GM23338 (cell line): ENCODE data around the gene IRF1. TPM values are rescaled to one million over a fixed set of nuclear protein-coding genes. Genes with fewer than 3 reads are reported as not detected.

Experiments used
- ATAC-seq: fragments of 200-7000 bp; cut with Tn5 transposase; 3 replicates; pipeline ENCODE4 v1.9.1; 2020
- DNase-seq: peaks from one replicate; pipeline ENCODE4 v3.0.0-alpha.2; 2015; ENCODE audit warnings: low spot score
- H2AFZ ChIP-seq: fragments of 200-600 bp; sonication (generic); 2 replicates; pipeline ENCODE4 v1.8.0; 2016; ENCODE audit warnings: antibody characterized with exemption, mild to moderate bottlenecking, moderate library complexity
- H3F3A ChIP-seq: fragments of 200-600 bp; sonication (generic); replicated peaks from 2 replicates; pipeline ENCODE4 v1.8.0; 2017; ENCODE audit warnings: antibody characterized with exemption, mixed run types, low read depth
- H3K27ac ChIP-seq: fragments of 200-600 bp; sonication (generic); 2 replicates; pipeline ENCODE4 v1.6.1; 2016; ENCODE audit warnings: low read depth
- H3K27me3 ChIP-seq: fragments of 200-600 bp; sonication (generic); 2 replicates; pipeline ENCODE4 v1.8.0; 2016; ENCODE audit warnings: mild to moderate bottlenecking, mixed run types, moderate library complexity; ENCODE audit not compliant: insufficient read depth
- H3K36me3 ChIP-seq: fragments of 200-600 bp; sonication (generic); 2 replicates; pipeline ENCODE4 v1.8.0; 2016; ENCODE audit warnings: mild to moderate bottlenecking; ENCODE audit not compliant: insufficient read depth
- H3K4me1 ChIP-seq: fragments of 200-600 bp; sonication (generic); 2 replicates; pipeline ENCODE4 v1.8.0; 2016; ENCODE audit warnings: mild to moderate bottlenecking, moderate library complexity; ENCODE audit not compliant: insufficient read depth
- H3K4me2 ChIP-seq: fragments of 200-600 bp; sonication (generic); 2 replicates; pipeline ENCODE4 v1.7.1; 2017; ENCODE audit warnings: mixed run types
- H3K4me3 ChIP-seq: fragments of 200-600 bp; sonication (generic); 2 replicates; pipeline ENCODE4 v1.6.1; 2016; ENCODE audit warnings: mixed run types
- H3K79me2 ChIP-seq: fragments of 200-600 bp; sonication (generic); replicated peaks from 2 replicates; pipeline ENCODE4 v1.8.0; 2017; ENCODE audit warnings: mild to moderate bottlenecking; ENCODE audit not compliant: insufficient read depth
- H3K9me2 ChIP-seq: fragments of 200-600 bp; sonication (generic); 2 replicates; pipeline ENCODE4 v1.8.0; 2017; ENCODE audit not compliant: insufficient read depth
- H4K20me1 ChIP-seq: fragments of 200-600 bp; sonication (generic); replicated peaks from 2 replicates; pipeline ENCODE4 v1.8.0; 2017; ENCODE audit warnings: mild to moderate bottlenecking; ENCODE audit not compliant: insufficient read depth
- H3K27ac Mint-ChIP-seq: 2 replicates; pipeline ENCODE4 v1.8.0; 2020; ENCODE audit warnings: inconsistent platforms, mild to moderate bottlenecking, moderate library complexity, mixed read lengths
- H3K27me3 Mint-ChIP-seq: 3 replicates; pipeline ENCODE4 v1.8.0; 2022; ENCODE audit warnings: low read depth, mild to moderate bottlenecking, moderate library complexity, mixed read lengths, inconsistent platforms; ENCODE audit not compliant: insufficient read depth, poor library complexity
- H3K36me3 Mint-ChIP-seq: 3 replicates; pipeline ENCODE4 v1.8.0; 2021; ENCODE audit warnings: low read depth, mild to moderate bottlenecking, inconsistent platforms, moderate library complexity, mixed read lengths
- H3K4me1 Mint-ChIP-seq: 3 replicates; pipeline ENCODE4 v1.8.0; 2020; ENCODE audit warnings: mild to moderate bottlenecking, inconsistent platforms, mixed read lengths
- H3K4me3 Mint-ChIP-seq: 3 replicates; pipeline ENCODE4 v1.8.0; 2021; ENCODE audit warnings: moderate library complexity, mild to moderate bottlenecking, inconsistent platforms, mixed read lengths
- H3K9me3 Mint-ChIP-seq: 3 replicates; pipeline ENCODE4 v1.8.0; 2020; ENCODE audit warnings: moderate library complexity, mild to moderate bottlenecking, inconsistent platforms, mixed read lengths
- CREB1 ChIP-seq: fragments of 250-450 bp; sonication (Bioruptor Pico); IDR thresholded peaks from 2 replicates; pipeline ENCODE4 v1.5.0; 2020; ENCODE audit warnings: low read depth, mild to moderate bottlenecking, moderate library complexity
- CTCF ChIP-seq, 2 experiments: fragments of 200-600 bp in 1 of 2; sonication (generic) in 1 of 2; conservative IDR thresholded peaks; 2 replicates each; pipeline versions ENCODE4 v1.5.1 to v1.6.1; 2016 to 2017; ENCODE audit warnings: antibody characterized with exemption in 2 of 2, low read depth in 2 of 2, mild to moderate bottlenecking in 2 of 2, moderate library complexity in 1 of 2
- ETS1 ChIP-seq: IDR thresholded peaks from 2 replicates; pipeline ENCODE4 v1.6.1; 2016; ENCODE audit warnings: antibody characterized with exemption
- EZH2 ChIP-seq: fragments of 200-600 bp; sonication (generic); IDR thresholded peaks from one replicate; pipeline ENCODE4 v1.8.0; 2017; ENCODE audit warnings: antibody characterized with exemption, mild to moderate bottlenecking, low read depth; ENCODE audit not compliant: unreplicated experiment
- EZH2phosphoT487 ChIP-seq: fragments of 200-600 bp; sonication (generic); IDR thresholded peaks from one replicate; pipeline ENCODE4 v1.8.1; 2018; ENCODE audit warnings: antibody characterized with exemption; ENCODE audit not compliant: unreplicated experiment
- JUNB ChIP-seq: IDR thresholded peaks from one replicate; pipeline ENCODE4 v1.6.1; 2016; ENCODE audit warnings: antibody characterized with exemption; ENCODE audit not compliant: unreplicated experiment
- NANOG ChIP-seq: IDR thresholded peaks from 2 replicates; pipeline ENCODE4 v1.6.1; 2016; ENCODE audit warnings: antibody characterized with exemption, borderline replicate concordance
- POLR2AphosphoS5 ChIP-seq: IDR thresholded peaks from 2 replicates; pipeline ENCODE4 v1.6.1; 2016; ENCODE audit warnings: antibody characterized with exemption, low read depth
- REST ChIP-seq: IDR thresholded peaks from one replicate; pipeline ENCODE4 v1.6.1; 2018; ENCODE audit warnings: antibody characterized with exemption; ENCODE audit not compliant: unreplicated experiment
- STAT1 ChIP-seq: IDR thresholded peaks from one replicate; pipeline ENCODE4 v1.6.1; 2016; ENCODE audit warnings: antibody characterized with exemption; ENCODE audit not compliant: unreplicated experiment
- ZNF114 ChIP-seq: fragments of 250-450 bp; sonication (Bioruptor Pico); IDR thresholded peaks from 2 replicates; pipeline ENCODE4 v1.5.0; 2020; ENCODE audit warnings: mild to moderate bottlenecking, moderate library complexity
- ZNF331 ChIP-seq: fragments of 250-450 bp; sonication (Bioruptor Pico); IDR thresholded peaks from 2 replicates; pipeline ENCODE4 v1.5.0; 2020; ENCODE audit warnings: low read depth, mild to moderate bottlenecking, moderate library complexity
- ZNF462 ChIP-seq: fragments of 250-450 bp; sonication (Bioruptor Pico); IDR thresholded peaks from 2 replicates; pipeline ENCODE4 v1.5.0; 2020; ENCODE audit warnings: mild to moderate bottlenecking, moderate library complexity
- polyA plus RNA-seq: library from polyadenylated mRNA; unstranded; fragments of >200 nt; fragmentation: Nextera tagmentation; extraction: Ambion mirVana; gene quantifications from 2 replicates; pipeline ENCODE4 v1.2.1, GENCODE V29; 2016
- total RNA-seq: library from RNA; depleted of rRNA; stranded (reverse); fragments of >200 nt; shearing (Covaris generic); gene quantifications from 2 replicates; pipeline ENCODE4 v1.2.3, GENCODE V29; 2014

The IRF1 gene
- total and polyA plus RNA-seq, 2 experiments from 2014 or later: 6.9 to 8.6 TPM

- no peaks in the 10 kb centered on the region for H4K20me1 ChIP-seq
- peaks cover 42% of the 10 kb centered on the region for H3K4me1 Mint-ChIP-seq
Observed at GRCh38 chr5:132455614-132456115, 34.9 kb downstream of the IRF1 start.

More at GRCh38 chr5:132455614-132456115, 34.9 kb downstream of the IRF1 start:
- no peaks in the 10 kb centered on the region for H3K36me3 Mint-ChIP-seq
- peak; percentile 77 for ATAC-seq
- H3K4me3 Mint-ChIP-seq: no peak overlapping the region
- no peaks in the 10 kb centered on the region for H3K79me2 ChIP-seq
- H3K4me1 ChIP-seq: peaks cover 27% of the 10 kb centered on the region
- peak overlapping the region; percentile 56 for H3K4me2 ChIP-seq
- TF ChIP-seq JUNB (no peak), EZH2 (no peak), POLR2AphosphoS5 (no peak), CTCF (conservative IDR thresholded peaks at IDR 0.05; ENCODE audit: low read depth in 2 of 2) (no peak), EZH2phosphoT487 (no peak), ZNF462 (no peak), NANOG (no peak), REST (no peak), CREB1 (CRISPR knock-in tag) (no peak), ZNF114 (CRISPR knock-in tag) (no peak), ETS1 (no peak), STAT1 (no peak), ZNF331 (CRISPR knock-in tag) (no peak)
- H3K9me3 Mint-ChIP-seq: no peaks in the 10 kb centered on the region; the same call in 2 of the 3 replicates
- peak; percentile 58 for DNase-seq
- H3K36me3 ChIP-seq: no peaks in the 10 kb centered on the region
- H3K27me3 ChIP-seq: no peaks in the 10 kb centered on the region
- no peaks in the 10 kb centered on the region for H3F3A ChIP-seq
- H3K4me3 ChIP-seq: no peak overlapping the region
- no peaks in the 10 kb centered on the region for H3K9me2 ChIP-seq
- no peak overlapping the region for H3K27ac Mint-ChIP-seq
- H2AFZ ChIP-seq: peak overlapping the region; percentile 78
- no peak overlapping the region for H3K27ac ChIP-seq
- H3K27me3 Mint-ChIP-seq: peaks cover 9% of the 10 kb centered on the region
